ENCODE data around the gene SCARF2. TPM values are rescaled to one million over a fixed set of nuclear protein-coding genes. Genes with fewer than 3 reads are reported as not detected.
"Not testable (repeated sequence)": the region's sequence is repeated elsewhere in the genome, so short reads cannot be mapped to it uniquely, and the experiment has no call there.

SCARF2 gene
- total RNA-seq, 1 experiment from 2014 or later, result 10.8 TPM

DNA sequence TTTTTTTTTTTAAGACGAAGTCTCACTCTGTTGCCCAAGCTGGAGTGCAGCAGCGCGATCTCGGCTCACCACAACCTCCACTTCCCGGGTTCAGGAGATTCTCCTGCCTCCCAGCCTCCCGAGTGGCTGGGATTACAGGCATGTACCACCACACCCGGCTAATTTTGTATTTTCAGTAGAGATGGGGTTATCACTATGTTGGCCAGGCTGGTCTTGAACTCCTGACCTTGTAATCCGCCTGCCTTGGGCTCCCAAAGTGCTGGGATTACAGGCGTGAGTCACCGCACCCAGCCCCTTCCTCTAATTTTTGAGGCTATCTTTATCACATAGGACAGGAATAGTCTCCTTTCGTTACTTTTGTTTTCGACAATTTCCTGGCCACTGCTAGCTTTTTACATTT lies 37.9 kb upstream of the SCARF2 start:
- H2BK5ac ChIP-seq (ENCODE audit: insufficient read length, low read length); H3K4ac ChIP-seq (ENCODE audit: low read depth, low read length); H2BK20ac ChIP-seq (ENCODE audit: low read depth, low read length, poor library complexity, severe bottlenecking); H2BK120ac ChIP-seq (ENCODE audit: low read depth, low read length, poor library complexity, severe bottlenecking); H4K91ac ChIP-seq (ENCODE audit: insufficient read length, low read depth, low read length); H3K23me2 ChIP-seq (ENCODE audit: insufficient read length, low read depth, low read length, poor library complexity, severe bottlenecking); H3K23ac ChIP-seq (ENCODE audit: insufficient read length, low read depth, low read length); H2BK15ac ChIP-seq (ENCODE audit: low read depth, low read length); H3K4me1 Mint-ChIP-seq; H2BK12ac ChIP-seq (ENCODE audit: insufficient read length, low read depth, low read length); H3K56ac ChIP-seq (ENCODE audit: insufficient read length, low read depth, low read length); H4K8ac ChIP-seq (replicated peaks; ENCODE audit: insufficient read length, low read depth, low read length); H3K9me3 ChIP-seq (ENCODE audit: control insufficient read depth, low read depth, low read length); H3K18ac ChIP-seq (ENCODE audit: insufficient read length, low read depth, low read length); H3K4me2 ChIP-seq (ENCODE audit: insufficient read depth, insufficient read length, low read length); H3K27ac Mint-ChIP-seq; H4K20me1 ChIP-seq (ENCODE audit: control insufficient read depth, insufficient read depth, insufficient read length); H3K4me1 ChIP-seq (ENCODE audit: insufficient read depth, low read length); H3K79me2 ChIP-seq (ENCODE audit: insufficient read depth, low read length); H4K5ac ChIP-seq (ENCODE audit: insufficient read length, low read depth, low read length); H3K4me3 Mint-ChIP-seq; H3T11ph ChIP-seq (ENCODE audit: low read length); H3K36me3 Mint-ChIP-seq (ENCODE audit: insufficient read depth in 1 of 3, low read depth in 3 of 3); H3K9me3 Mint-ChIP-seq; H3K79me1 ChIP-seq (ENCODE audit: insufficient read depth, low read depth, low read length, poor library complexity, severe bottlenecking); H2AFZ ChIP-seq (ENCODE audit: low read length); DNase-seq; H3K27me3 ChIP-seq (ENCODE audit: insufficient read depth, low read length); H3K14ac ChIP-seq (ENCODE audit: insufficient read depth, low read length); H2AK5ac ChIP-seq (ENCODE audit: insufficient read length, low read length); H3K9ac ChIP-seq (ENCODE audit: extremely low read depth, insufficient read length, low read length); H3K27me3 Mint-ChIP-seq (ENCODE audit: low read depth); H3K27ac ChIP-seq (ENCODE audit: insufficient read length, low read depth, low read length): not testable (repeated sequence)
- WGBS (ENCODE audit: extremely low coverage, insufficient read length, low lambda C conversion rate), result no CpG with 5 or more reads among the region's 12 CpGs
